ENCODE measurements around the gene PTGS2.

DNA sequence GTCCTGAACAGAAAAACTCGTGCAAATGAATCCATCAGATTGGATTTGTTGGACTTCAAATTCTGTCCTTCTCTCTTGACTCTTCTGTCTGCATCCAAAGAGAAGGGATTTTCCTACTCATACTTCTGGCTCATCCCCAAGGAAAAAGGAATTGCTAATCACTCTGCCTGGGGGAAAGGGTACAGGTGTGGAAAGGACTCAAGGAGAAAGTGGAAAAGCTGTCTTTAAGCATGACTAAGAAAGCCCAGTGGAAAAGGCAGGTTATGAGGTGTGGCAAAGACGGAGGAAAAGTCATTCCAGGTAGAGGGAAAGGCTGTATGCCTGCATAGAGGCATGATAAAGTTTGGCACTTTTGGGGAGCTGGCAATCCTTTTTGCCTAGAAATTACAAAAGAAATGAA is 43.4 kb downstream of the PTGS2 start:
- TF ChIP-seq POLR2A (IDR thresholded peaks at IDR 0.05) (no peak), CTCF (IDR thresholded peaks at IDR 0.05) (no peak)

All from tibial nerve (tissue), 3 donors.